Measurements from ENCODE around the gene RAB3C.
A peak's percentile ranks its signal among the peaks of the same experiment; 100 is the strongest.

The RAB3C gene

GRCh38 chr5:58885260-58885659 lies 302.4 kb downstream of the RAB3C start:
- no peak for ATAC-seq
- no peak for TF ChIP-seq TOX (CRISPR knock-in tag; IDR thresholded peaks at IDR 0.05; ENCODE audit: borderline replicate concordance)
- no peak for TF ChIP-seq PPARA (CRISPR knock-in tag; IDR thresholded peaks at IDR 0.05; ENCODE audit: borderline replicate concordance)
- TF ChIP-seq ZFP3 (CRISPR knock-in tag; IDR thresholded peaks at IDR 0.05), result no peak
- TF ChIP-seq PATZ1 (CRISPR knock-in tag; IDR thresholded peaks at IDR 0.05; ENCODE audit: borderline replicate concordance), result no peak
- TF ChIP-seq ESRRG (CRISPR knock-in tag; IDR thresholded peaks at IDR 0.05), result no peak
- no peak for TF ChIP-seq ZNF70 (CRISPR knock-in tag; IDR thresholded peaks at IDR 0.05)
- no peak for TF ChIP-seq GLIS3 (CRISPR knock-in tag; IDR thresholded peaks at IDR 0.05)
- TF ChIP-seq TSHZ2 (CRISPR knock-in tag; IDR thresholded peaks at IDR 0.05), result no peak
- no peak for TF ChIP-seq ARNTL (CRISPR knock-in tag; IDR thresholded peaks at IDR 0.05; ENCODE audit: borderline replicate concordance, low read depth)
- no peak for TF ChIP-seq CSDC2 (CRISPR knock-in tag; IDR thresholded peaks at IDR 0.05)
- TF ChIP-seq ISL1 (CRISPR knock-in tag; IDR thresholded peaks at IDR 0.05), result no peak

- TF ChIP-seq GLIS3 (CRISPR knock-in tag; IDR thresholded peaks at IDR 0.05), result no peak
- ATAC-seq, result peak; percentile 92
These were observed 303.7 kb downstream of the RAB3C start for GRCh38 chr5:58886315-58887207.

- no peak for ATAC-seq
- TF ChIP-seq BACH2 (CRISPR knock-in tag; IDR thresholded peaks at IDR 0.05; ENCODE audit: borderline replicate concordance), result no peak
- no peak for TF ChIP-seq ZNF70 (CRISPR knock-in tag; IDR thresholded peaks at IDR 0.05)
- TF ChIP-seq SNAI2 (CRISPR knock-in tag; IDR thresholded peaks at IDR 0.05), result no peak
- no peak for TF ChIP-seq TCF4 (CRISPR knock-in tag; IDR thresholded peaks at IDR 0.05; ENCODE audit: borderline replicate concordance)
- no peak for TF ChIP-seq CSRNP3 (CRISPR knock-in tag; IDR thresholded peaks at IDR 0.05)
- TF ChIP-seq GLIS3 (CRISPR knock-in tag; IDR thresholded peaks at IDR 0.05), result no peak
- TF ChIP-seq CSDC2 (CRISPR knock-in tag; IDR thresholded peaks at IDR 0.05), result no peak
- TF ChIP-seq OSR1 (CRISPR knock-in tag; IDR thresholded peaks at IDR 0.05), result no peak
- no peak for TF ChIP-seq ZFP3 (CRISPR knock-in tag; IDR thresholded peaks at IDR 0.05)
- TF ChIP-seq RARB (CRISPR knock-in tag; IDR thresholded peaks at IDR 0.05), result no peak
These were observed 304.4 kb downstream of the RAB3C start for GRCh38 chr5:58887311-58887710.

GRCh38 chr5:58887721-58888409 lies 305.0 kb downstream of the RAB3C start:
- ATAC-seq, result no peak
- TF ChIP-seq PPARA (CRISPR knock-in tag; IDR thresholded peaks at IDR 0.05; ENCODE audit: borderline replicate concordance) (no peak), ARNTL (CRISPR knock-in tag; IDR thresholded peaks at IDR 0.05; ENCODE audit: borderline replicate concordance, low read depth) (no peak), ZC3H10 (CRISPR knock-in tag; IDR thresholded peaks at IDR 0.05) (no peak), GLIS3 (CRISPR knock-in tag; IDR thresholded peaks at IDR 0.05) (no peak), ZFP30 (CRISPR knock-in tag; IDR thresholded peaks at IDR 0.05) (no peak), ISL1 (CRISPR knock-in tag; IDR thresholded peaks at IDR 0.05) (no peak)

GRCh38 chr5:58890265-58890664 lies 307.4 kb downstream of the RAB3C start:
- ATAC-seq, result no peak
- TF ChIP-seq ISL1 (CRISPR knock-in tag; IDR thresholded peaks at IDR 0.05), result no peak
- TF ChIP-seq OSR1 (CRISPR knock-in tag; IDR thresholded peaks at IDR 0.05), result no peak
- no peak for TF ChIP-seq CREB5 (CRISPR knock-in tag; IDR thresholded peaks at IDR 0.05; ENCODE audit: low read depth)
- TF ChIP-seq GLIS3 (CRISPR knock-in tag; IDR thresholded peaks at IDR 0.05), result no peak
- TF ChIP-seq PATZ1 (CRISPR knock-in tag; IDR thresholded peaks at IDR 0.05; ENCODE audit: borderline replicate concordance), result no peak
- TF ChIP-seq ZC3H10 (CRISPR knock-in tag; IDR thresholded peaks at IDR 0.05), result no peak
- TF ChIP-seq TOX (CRISPR knock-in tag; IDR thresholded peaks at IDR 0.05; ENCODE audit: borderline replicate concordance), result no peak
- TF ChIP-seq ZNF565 (CRISPR knock-in tag; conservative IDR thresholded peaks at IDR 0.05; ENCODE audit: low read depth), result no peak
- TF ChIP-seq CSRNP3 (CRISPR knock-in tag; IDR thresholded peaks at IDR 0.05), result no peak

All from SK-N-SH treated with all-trans-retinoic acid at 6 μM for 48 hours (cell line).